Stimulated activated CD4-positive, alpha-beta T cell treated with anti-CD3 and anti-CD28 coated beads, Interleukin-12 subunit alpha, Interleukin-12 subunit beta, amount 100 ng/mL, for 4 hours (primary cell): ENCODE results near the gene ITGB3BP.
A peak's percentile ranks its signal among the peaks of the same experiment; 100 is the strongest.
"Not testable (repeated sequence)": the region's sequence is repeated elsewhere in the genome, so short reads cannot be mapped to it uniquely, and the experiment has no call there.

Experiments used
- DNase-seq: peaks from one replicate; pipeline ENCODE4 v3.0.0-alpha.2; 2020

Gene ITGB3BP, protein sequence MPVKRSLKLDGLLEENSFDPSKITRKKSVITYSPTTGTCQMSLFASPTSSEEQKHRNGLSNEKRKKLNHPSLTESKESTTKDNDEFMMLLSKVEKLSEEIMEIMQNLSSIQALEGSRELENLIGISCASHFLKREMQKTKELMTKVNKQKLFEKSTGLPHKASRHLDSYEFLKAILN

DNA sequence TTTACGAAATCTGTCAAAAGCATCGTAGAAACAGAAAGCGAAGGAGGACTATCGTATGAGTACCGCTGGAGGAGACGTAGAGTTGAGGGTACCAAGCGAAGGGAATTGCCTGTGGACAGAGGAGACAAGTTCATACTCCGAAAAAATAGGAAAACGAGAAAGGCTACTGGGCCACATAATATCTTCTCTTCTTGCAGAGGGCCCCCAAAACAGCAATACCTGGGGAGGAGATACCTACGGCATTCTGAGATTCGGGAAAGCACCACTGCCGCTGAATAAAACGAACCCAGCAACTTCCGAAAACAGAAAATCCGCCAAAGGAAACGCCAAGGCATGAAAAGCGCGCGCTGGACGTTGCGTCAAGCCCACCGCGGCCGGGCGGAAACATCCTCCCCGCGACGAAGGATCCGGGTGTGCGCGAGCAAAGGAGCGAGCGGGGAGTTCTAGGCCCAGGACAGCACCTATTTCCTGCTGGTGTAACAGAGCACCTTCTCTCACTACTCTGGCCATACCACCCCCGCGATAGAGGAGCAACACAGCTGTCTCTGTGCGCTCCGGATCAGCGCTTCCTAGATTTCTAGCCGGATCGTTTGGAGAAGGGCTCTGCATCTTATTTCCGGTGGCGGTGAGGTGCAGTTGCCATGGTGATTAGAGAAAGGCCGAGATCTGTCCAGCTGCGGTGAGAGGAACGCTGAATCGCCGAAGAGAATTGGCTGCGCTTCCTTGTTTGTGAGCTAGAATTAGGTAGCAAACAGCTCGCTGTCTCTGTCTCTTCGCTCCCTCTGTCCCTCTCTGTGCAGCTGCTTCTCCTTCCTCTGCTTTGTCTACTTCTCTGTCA is at the start of gene ITGB3BP, which contains the start of gene EFCAB7:
Gene ITGB3BP (minus strand): TSS at position 335 of the 838 bp plus-strand sequence. CDS start 92 bp downstream, at position 243.
Gene EFCAB7 (plus strand): TSS at position 635 of the 838 bp plus-strand sequence. CDS start 2,048 bp downstream, outside the sequence.
- DNase-seq: peak; percentile 76

DNA sequence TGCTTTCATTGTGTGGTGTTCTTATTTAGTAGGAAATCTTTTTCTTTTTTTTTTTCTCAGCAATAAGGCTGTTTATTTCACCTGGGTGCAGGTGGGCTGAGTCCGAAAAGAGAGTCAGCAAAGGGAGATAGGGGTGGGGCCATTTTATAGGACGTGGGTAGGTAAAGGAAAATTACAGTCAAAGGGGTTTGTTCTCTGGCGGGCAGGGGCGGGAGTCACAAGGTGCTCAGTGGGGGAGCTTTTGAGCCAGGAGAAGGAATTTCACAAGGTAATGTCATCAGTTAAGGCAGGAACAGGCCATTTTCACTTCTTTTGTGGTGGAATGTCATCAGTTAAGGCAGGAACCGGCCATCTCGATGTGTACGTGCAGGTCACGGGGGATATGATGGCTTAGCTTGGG is 49.7 kb upstream of the ITGB3BP start:
- DNase-seq: not testable (repeated sequence)

DNA sequence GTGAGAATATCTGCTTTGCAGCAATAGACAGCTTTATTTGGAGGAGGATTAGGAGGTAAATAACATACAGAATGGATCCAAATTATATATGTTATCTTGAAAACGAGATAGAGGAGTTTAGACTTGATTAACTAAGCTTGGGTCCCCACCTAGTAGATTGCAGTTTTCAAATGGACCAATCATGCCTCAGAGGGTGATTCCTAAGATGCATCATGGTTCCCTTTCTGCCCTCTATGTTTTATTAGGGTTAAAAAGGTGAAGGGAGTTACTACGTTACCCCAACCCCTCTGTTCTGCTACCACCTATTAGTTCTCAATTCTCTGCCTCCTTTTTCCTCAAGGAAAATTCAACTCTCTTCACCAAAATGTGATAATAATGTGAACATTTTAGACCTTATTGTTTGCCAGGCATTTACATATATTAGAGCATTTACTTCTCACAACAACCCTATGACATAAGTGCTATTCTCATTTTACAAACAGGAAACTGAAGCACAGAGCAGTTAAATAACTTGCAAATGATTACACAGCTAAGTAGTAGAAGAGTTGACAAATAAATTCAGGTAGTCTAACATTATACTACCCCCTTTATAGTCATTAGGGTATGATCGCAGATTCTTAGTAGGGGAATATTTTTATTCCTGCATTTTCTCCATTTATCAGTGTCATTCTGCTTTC is 46.8 kb upstream of the ITGB3BP start:
- no peak for DNase-seq

DNA sequence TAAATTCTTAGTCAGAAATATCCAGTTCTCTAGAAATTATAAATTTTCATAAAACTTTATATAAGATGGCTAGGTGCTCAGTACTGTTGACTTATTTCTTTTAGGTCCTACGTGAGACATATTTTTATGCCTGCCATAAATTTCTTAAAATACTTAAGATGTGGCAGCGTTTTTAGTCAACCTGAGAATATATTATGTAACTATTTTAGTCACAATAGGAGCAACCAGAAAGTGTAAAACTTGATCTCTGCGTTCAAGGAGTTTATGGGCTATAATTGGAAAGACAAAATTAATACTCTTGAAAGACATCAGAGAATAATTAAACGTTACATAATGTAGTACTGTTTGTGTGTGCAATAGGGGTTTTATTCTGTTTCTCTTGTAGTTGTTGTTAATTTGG is 46.0 kb upstream of the ITGB3BP start:
- no peak for DNase-seq

DNA sequence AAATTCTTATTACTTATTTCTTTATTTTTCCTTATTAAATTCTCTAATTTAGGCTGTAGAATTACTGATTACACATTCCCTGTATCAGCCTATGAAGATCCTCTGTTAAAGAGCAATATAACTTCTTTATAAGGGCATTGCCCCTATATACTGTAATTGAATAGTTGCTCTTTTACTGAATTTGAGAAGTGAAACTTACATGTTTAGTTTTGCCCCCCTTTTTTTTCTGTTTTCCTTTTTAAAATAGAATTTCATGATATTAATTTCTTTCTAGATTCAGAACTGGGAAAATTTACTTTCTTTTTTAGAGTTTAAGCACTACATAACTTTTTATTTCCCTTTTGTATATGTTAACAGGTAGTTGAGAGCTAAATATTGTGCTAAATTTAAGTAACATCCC is 40.7 kb upstream of the ITGB3BP start:
- no peak for DNase-seq

DNA sequence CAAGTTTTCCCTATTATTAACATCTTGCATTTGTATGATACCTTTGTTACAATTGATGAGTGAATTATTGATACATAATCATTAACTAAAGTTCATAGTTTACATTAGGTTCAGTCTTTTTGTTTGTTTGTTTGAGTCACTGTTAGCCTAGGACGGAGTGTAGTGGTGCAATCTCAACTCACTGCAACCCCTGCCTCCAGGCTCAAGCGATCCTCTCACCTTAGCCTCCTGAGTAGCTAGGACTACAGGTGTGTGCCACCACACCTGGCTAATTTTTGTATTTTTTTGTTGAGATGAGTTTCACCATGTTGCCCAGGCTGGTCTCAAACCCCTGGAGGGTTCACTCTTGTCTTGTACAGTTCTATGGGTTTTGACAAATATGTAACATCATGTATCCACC is 36.3 kb upstream of the ITGB3BP start:
- no peak for DNase-seq

DNA sequence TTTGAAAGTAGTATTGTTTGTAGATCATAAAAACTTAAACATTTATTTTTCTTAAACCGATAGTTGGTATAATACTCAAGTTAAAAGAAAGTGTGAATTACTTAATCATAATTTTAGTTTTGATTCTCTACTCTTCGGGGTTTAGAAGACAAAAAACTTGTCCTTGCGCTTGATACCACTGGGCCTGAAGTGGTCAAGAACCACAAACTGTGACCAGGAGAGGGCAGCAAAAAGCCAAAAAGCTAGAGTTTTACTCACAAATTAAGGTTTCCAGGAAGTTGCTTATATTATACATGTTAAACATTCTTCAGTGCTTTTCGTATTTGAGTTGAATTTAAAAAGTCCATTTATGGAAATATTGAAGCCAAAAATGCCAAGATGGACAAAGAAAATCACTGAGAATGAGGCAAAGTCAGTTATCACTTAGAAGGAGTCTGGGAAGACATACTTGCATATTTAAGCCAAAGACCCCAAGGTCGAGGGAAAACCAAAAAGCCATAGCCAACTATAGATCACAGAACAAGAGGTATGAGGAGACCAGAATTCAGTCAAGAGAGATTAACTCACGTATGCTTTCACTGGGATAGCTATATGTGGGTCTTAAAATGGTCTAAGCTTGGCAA is 34.5 kb upstream of the ITGB3BP start:
- DNase-seq: peak; percentile 4

DNA sequence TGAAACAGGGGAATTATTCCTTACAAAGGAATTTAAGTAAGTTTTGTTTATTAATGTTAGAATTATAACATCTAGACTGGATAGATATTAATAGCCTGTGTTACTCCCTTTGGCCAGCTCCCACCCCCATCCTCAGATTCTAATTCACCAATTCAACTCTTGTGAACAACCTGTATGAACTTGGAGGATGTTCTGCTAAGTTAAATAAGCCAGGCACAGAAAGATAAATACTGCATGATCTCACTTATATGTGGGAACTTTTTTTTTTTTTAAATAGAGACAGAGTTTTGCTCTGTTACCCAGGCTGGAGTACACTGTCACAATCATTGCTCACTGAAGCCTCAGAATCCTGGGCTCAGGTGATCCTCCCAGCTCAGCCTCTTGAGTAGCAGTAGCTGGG is 32.5 kb upstream of the ITGB3BP start:
- DNase-seq: no peak

DNA sequence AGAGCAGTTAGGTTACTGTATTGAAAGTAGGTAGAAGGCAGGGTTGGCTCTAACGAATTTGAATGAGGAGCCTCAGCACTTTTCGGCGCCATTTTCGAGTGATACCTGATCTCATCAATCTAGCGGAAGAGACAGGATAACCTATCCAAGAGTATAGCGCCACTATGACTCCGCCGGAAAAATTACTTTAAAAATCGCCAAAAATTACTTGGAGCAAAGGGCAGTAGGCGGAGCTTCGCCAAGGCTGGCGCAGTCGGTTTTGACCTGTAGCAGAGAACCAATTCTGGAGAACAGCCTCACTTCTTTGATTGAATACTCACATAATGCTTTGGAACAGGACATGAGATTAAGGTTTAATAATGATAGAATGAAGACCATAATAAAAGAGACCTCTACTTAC is 25.9 kb upstream of the ITGB3BP start:
- DNase-seq: no peak

DNA sequence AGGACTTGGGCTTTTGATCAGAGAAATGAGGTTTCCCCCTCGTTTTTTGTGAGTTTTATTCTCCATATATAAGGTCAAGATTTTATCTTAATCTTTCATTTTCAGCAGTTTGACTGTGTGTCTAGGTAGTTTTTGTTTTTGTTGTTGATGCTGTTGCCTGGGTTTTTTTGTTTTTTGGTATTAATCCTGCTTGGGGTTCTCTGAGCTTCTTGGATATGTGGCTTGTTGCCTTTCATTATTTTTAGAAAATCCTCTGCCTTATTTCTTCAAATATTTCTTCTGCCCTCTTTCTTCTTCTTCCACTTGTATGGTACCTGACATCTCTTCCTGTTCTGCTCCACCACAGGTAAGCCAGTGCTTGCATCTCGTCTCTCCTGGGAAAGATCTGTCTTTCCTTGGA is 25.3 kb upstream of the ITGB3BP start:
- no peak for DNase-seq

DNA sequence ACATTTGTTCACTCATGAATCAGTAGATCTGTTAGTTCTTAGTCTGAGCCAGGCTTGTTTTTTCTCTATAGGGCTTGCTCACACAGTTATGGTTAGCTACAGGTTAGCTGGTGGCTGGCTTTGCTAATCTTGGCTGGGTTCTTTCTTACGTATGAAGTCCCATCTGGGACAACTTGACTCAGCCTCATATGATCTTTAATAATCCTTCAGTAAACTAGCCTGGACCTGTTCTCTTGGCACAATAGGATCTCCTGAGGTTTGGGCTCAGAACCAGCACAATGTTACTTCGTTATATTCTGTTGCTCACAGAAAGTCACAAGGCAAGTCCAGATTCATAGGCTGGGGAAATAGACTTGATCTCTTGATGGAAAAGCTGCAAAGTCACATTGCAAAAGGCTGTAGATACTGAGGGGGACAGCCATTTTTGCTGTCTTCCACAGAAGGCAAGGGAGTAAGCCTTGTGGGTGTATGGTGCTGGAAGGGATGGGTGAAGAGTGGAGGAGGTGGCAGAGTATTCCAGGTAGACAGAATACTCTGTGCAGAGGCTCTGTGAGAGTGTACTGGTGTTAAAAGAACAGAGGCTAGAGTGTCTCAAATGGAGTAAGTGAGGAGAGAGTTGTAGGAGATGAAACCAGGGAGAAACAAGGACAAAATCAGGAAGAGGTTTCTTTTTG is 24.7 kb upstream of the ITGB3BP start:
- DNase-seq: no peak

DNA sequence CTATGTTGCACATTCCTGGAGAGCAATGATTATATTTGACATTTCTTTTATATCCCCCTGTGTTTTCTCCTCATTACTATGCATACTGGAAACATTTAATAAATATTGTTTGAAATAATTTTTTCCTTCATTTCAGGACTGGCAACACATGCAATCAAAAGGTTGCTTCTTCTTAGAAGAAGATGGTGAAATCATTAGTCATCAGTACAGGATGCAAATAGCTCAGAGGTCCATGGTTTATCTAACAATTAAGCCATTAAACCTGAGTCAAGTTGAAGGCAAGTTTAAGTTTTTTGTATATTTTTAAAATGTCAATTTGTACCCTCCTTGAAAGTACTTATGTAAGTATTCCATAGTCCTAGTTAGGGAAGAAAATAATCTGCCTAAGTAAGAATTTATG is 22.8 kb upstream of the ITGB3BP start:
- DNase-seq: no peak

DNA sequence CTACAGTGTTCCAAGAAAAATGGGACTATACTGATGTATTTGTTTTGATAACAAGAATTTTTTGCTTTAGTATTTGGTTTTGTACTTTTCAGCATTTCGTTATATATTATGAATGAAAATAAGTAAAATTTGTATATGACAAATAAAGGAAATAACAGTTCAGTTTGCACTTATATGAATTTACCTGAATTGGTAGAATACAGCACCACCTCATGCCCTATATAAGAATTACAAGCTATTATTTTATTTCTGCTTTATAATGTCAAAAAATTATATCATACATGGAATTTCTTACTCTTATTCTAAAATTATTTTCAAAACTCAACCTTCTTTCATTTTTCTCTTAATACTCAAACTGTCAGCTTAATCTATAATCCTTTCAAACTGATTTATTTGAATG is 14.9 kb upstream of the ITGB3BP start:
- no peak for DNase-seq

DNA sequence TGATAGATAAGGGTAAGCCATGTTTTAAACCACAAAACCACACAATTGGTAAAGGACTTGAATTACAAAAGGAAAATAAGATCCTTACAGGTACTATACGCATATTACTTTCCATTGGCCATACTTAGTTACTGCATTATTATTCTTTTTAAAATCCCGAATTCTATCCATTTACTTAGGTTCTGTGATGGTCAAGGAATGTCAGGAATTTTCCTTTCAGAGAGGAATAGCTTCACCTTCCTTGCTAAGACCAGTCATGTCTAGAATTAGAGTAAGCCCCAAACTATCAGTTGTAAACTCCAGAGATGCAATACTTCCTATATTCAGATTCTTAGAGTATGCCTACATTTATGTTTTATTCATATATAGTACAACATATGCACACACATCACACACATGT is 14.0 kb upstream of the ITGB3BP start:
- no peak for DNase-seq

DNA sequence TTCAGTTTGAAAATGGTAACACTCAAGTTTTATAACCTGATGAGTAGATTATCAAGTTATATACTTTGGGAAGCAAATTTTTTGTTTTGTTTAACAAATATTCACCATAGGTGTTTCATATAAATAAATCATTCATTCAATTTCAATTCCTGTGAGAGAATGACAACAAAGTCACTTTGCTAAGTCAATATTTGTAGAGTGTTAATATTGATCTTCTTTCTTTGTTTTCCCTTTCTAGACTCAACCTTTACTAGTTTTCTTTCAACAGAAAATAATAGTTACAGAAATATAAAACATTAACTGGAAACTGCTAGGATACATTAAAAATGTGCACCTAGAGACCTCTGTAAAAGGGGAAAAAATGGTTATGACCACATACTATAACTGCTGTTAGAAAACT is 11.4 kb upstream of the ITGB3BP start:
- no peak for DNase-seq

DNA sequence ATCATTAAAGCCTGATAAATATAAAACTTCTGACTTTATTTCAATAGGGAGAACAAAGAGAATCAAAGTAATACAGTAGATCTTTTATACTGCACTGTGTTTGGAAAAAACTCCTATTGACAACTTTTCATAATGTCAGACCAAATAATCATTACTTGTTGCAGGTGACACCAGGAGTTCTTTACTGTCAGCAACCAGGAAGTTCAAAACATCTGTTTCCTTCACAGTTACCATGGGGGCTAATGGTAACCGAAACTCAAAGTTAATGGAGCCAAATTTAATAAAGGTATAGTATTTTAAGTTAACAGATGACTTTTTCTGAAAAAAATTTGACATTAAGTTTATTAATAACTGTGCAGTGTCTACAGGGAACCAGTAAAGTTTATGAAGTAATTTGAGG is 10.9 kb upstream of the ITGB3BP start:
- no peak for DNase-seq

DNA sequence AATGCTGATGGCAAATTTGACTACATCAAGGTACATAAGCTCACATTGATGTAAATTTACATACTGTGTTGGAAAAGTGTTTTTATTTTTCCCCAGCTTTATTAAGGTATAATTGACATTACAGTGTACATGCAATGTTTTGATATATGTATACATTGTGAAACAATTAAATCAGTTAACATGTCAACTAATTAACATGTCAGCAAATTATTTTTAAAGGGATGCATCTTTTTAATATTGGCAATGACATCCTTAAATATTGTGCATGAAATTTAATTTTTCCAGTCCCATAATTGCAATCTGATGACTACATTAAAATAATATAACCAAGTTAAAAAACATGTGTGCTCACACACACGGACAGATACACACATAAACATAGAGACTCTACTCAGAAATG is 9.7 kb upstream of the ITGB3BP start:
- DNase-seq: no peak

DNA sequence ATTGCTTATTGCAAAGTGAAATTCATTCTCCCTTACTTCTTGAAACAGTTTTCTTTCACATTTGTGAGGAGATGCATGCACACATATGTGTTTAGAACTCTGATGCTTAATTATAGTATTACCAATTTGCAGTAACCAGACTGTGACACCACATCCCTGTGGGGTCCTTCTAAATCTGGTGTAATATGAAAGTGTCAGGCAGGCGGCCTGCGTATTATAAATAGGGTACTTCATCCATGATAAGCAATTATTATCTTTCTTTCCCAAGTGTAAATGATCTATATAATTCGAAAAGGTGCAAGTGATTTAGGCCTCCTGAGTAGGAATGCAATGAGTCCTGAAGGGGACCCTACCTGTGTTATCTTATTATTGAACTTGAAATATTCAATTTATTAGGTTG is 1.2 kb upstream of the ITGB3BP start:
- DNase-seq: no peak

DNA sequence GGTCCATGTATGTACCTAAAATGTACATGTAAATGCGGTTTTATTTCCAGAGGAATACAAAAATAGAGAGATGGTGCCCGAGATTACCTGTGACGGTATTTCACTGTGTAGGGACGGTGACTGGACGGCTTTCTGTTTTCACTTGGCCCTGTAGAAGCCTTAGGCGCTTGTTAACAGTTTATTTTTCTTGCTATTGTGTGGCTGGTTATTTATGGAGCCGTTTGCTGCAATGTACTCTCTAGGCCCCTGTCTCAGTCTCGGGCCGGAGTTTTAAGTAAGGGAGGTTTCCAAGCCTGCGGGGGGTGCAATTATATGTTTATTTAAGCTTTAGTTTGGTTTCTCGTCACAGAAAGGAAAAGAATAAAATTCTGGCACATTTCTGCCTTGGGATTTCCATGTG is 713 bp upstream of the ITGB3BP start:
- no peak for DNase-seq

DNA sequence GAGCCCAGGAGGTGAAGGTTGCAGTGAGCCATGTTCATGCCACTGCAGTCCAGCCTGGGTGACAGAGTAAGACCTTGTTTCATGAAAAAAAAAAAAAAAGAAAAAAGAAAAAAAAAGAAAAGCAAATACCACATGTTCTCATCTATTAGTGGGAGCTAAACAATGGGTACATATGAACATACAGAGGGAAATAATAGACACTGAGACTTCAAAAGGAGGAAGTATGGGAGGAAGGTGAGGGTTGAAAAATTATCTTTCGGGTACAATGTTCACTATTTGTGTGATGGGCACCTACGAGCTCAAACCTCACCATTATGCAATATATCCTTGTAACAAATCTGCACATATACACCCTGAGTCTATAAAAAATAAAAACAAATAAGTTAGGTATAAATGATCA is 6.4 kb downstream of the ITGB3BP start:
- DNase-seq: no peak

DNA sequence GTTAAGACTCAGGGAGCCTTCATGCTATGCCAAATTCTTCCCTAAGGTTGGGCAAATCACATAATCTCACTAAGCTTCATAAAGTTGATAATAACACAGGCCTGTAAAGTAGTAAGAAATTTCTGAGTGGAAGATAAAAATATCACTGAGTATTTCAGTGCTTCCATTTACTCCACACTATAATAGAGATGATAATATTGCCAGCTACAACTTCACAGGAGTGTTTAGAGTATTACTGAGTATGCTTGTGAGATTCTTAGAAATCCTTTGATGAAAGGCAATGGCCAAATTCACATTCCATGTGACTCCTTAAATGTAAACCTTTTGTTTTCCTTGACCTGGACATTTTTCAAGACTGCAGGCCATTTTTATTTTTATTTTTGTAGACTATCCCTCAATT is 10.4 kb downstream of the ITGB3BP start:
- no peak for DNase-seq

DNA sequence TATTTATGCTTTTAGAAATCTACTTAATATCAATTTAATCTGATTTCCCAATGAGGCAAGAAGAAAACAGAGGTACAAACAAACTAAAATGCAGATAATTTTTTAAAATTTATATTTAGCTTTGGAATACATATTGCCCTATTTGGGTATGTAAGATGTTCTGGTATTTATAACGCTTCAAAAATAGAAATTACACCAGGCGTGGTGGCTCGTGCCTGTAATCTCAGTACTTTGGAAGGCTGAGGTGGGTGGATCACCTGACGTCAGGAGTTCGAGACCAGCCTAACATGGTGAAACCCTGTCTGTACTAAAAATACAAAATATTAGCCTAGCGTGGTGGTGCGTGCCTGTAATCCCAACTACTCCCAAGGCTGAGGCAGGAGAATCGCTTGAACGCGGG is 13.3 kb downstream of the ITGB3BP start:
- DNase-seq: no peak

DNA sequence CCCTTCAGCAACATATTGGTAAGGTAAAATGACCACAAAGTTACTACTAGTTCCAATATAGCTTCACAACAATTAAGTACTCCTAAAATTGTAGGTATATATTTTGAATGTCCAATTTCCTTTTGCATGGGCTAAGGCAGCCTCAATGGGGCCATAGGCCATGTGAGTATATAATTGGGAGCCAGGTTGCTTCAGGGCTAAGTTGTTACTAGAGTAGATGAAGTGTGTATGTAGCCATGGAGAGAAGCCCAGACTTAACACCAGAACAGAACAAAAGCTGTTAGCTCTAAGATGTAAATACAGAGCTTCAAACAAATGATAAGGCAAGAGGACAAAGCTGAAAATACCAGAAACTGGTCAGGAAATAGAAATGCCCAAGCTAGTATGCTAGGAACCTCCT is 16.2 kb downstream of the ITGB3BP start:
- no peak for DNase-seq
